GM19455 (cell line): Measurements from ENCODE around the gene SLC22A4.

Experiments used
- ATAC-seq: cut with Tn5 transposase; IDR thresholded peaks from one replicate; pipeline ENCODE4 v1.9.1; 2021; ENCODE audit not compliant: unreplicated experiment

Gene SLC22A4

GRCh38 chr5:132371603-132371994, 77.4 kb downstream of the SLC22A4 start:
- no peak for ATAC-seq

- ATAC-seq: no peak
Measured at GRCh38 chr5:132372127-132372526, 77.9 kb downstream of the SLC22A4 start.

- ATAC-seq: no peak
Measured at GRCh38 chr5:132372542-132372941, 78.3 kb downstream of the SLC22A4 start.

GRCh38 chr5:132375957-132376356, 81.8 kb downstream of the SLC22A4 start:
- ATAC-seq: no peak

- ATAC-seq: no peak
Measured at GRCh38 chr5:132376694-132377641, 82.8 kb downstream of the SLC22A4 start.

- ATAC-seq: no peak
Measured at GRCh38 chr5:132377738-132378137, 83.5 kb downstream of the SLC22A4 start.

GRCh38 chr5:132378580-132378979, 84.4 kb downstream of the SLC22A4 start:
- ATAC-seq: no peak

GRCh38 chr5:132380047-132380446, 85.9 kb downstream of the SLC22A4 start:
- ATAC-seq: no peak

- no peak for ATAC-seq
Measured at GRCh38 chr5:132380741-132381140, 86.5 kb downstream of the SLC22A4 start.

- no peak for ATAC-seq
Measured at GRCh38 chr5:132381614-132382013, 87.4 kb downstream of the SLC22A4 start.

GRCh38 chr5:132383261-132383660, 89.1 kb downstream of the SLC22A4 start:
- ATAC-seq: no peak

GRCh38 chr5:132383984-132384383, 89.8 kb downstream of the SLC22A4 start:
- ATAC-seq: no peak

GRCh38 chr5:132384506-132385050, 90.4 kb downstream of the SLC22A4 start:
- no peak for ATAC-seq

- ATAC-seq: peak; percentile 48
Measured at GRCh38 chr5:132385326-132386105, 91.3 kb downstream of the SLC22A4 start.

- peak; percentile 77 for ATAC-seq
Measured at GRCh38 chr5:132386644-132387286, 92.6 kb downstream of the SLC22A4 start.

- no peak for ATAC-seq
Measured at GRCh38 chr5:132387640-132388117, 93.5 kb downstream of the SLC22A4 start.

GRCh38 chr5:132388244-132389050, 94.3 kb downstream of the SLC22A4 start:
- ATAC-seq: no peak

- ATAC-seq: no peak
Measured at GRCh38 chr5:132389051-132389331, 94.8 kb downstream of the SLC22A4 start.

- no peak for ATAC-seq
Measured at GRCh38 chr5:132389585-132390286, 95.5 kb downstream of the SLC22A4 start.

- no peak for ATAC-seq
Measured at GRCh38 chr5:132391247-132391646, 97.1 kb downstream of the SLC22A4 start.
